ENCODE measurements around the gene CENPM. TPM values are rescaled to one million over a fixed set of nuclear protein-coding genes. Genes with fewer than 3 reads are reported as not detected.

CENPM gene, protein sequence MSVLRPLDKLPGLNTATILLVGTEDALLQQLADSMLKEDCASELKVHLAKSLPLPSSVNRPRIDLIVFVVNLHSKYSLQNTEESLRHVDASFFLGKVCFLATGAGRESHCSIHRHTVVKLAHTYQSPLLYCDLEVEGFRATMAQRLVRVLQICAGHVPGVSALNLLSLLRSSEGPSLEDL
- 8.1 and 15.6 TPM in 2 replicates for polyA plus RNA-seq (2012; rRNA removed)
- polyA plus RNA-seq (2012; cell fraction: cytosol; rRNA removed): 4.9 and 8.5 TPM in 2 replicates
- 12.6 and 17.3 TPM in 2 replicates for polyA plus RNA-seq (2012; cell fraction: nucleus; rRNA removed)

DNA sequence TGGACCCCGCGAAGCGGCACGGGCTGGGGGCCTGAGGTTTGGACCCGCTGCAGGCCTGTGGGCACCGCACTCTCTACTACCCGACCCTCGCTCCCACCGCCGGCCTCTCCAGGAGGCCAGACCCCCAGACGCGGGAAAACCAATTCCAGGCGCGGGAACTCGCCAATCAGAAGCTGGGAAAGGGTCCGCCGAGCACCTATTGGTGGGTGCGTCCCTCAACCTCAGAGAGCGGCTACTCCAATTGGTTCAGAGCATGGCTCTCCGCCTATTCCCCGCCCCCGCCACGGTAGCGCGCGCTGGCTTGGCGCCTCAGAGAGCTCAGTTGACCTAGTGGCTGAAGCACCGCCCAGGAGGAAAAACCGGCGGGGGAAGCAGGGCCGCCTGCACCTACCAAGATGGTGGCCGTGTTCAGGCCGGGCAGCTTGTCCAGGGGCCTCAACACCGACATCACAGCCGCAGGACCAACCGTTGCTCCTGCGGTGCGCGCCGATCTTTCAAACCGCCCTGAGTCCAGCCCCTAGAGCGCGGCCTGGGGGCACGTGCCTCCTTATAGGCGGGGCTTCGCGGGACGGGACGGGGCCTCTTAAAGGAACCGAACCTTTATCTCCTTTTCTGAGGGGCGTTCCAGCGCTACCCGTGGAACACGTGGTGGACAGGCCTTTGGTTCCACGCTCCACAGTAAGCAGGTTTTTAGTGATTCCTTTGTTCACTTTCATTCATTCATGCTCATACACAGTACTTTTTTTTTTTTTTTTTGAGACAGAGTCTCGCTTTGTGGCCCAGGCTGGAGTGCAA, at the start of gene CENPM:
CENPM (minus strand) TSS at position 524 of the 795 bp plus-strand sequence; CDS start at position 448, 76 bp downstream.
- 0% methylated on average over 10 of the region's 56 CpGs for WGBS (ENCODE audit: low lambda C conversion rate)
- Histone ChIP-seq H3K36me3 (replicated peaks in 1 of 2; ENCODE audit: control insufficient read depth in 1 of 2, insufficient read depth in 2 of 2, low read length in 1 of 2) (no peaks in the 10 kb centered on the region), H3F3A (replicated peaks; ENCODE audit: insufficient read depth) (no peaks in the 10 kb centered on the region), H3K9me3 (no peaks in the 10 kb centered on the region), H3K27me3 (ENCODE audit: insufficient read depth) (no peaks in the 10 kb centered on the region), H3K4me1 (ENCODE audit: control insufficient read depth in 1 of 2, insufficient read depth in 2 of 2, low read depth in 1 of 2, low read length in 1 of 2) (peaks cover 0 to 19% of the 10 kb centered on the region in 2 experiments; a peak in 1 of 4 replicates), H4K20me1 (ENCODE audit: insufficient read depth) (no peaks in the 10 kb centered on the region), H3K4me3 (ENCODE audit: low read depth in 2 of 2, low read length in 1 of 2) (peak within 1 kb of the TSS; percentile 63 to 72), H2AFZ (ENCODE audit: low read depth) (peak within 1 kb of the TSS; percentile 85), H3K79me2 (ENCODE audit: insufficient read depth) (peaks cover 6% of the 10 kb centered on the region; the same call in 1 of the 2 replicates), H3K4me2 (peak within 1 kb of the TSS; percentile 90), H3K27ac (ENCODE audit: low read depth in 2 of 2, low read length in 1 of 2) (peak within 1 kb of the TSS; percentile 28 to 56; a peak in 3 of 4 replicates), H3K9ac (peak within 1 kb of the TSS; percentile 69; the same call in 1 of the 2 replicates), H3K9me2 (no peaks in the 10 kb centered on the region)
- POLR2A ChIA-PET: interaction anchor here (1.3 kb wide), 1 partner anchor 258 kb away, joined by 3 read pairs; the partner anchor contains the start of gene SNU13
- peak; percentile 85 for DNase-seq
- TF ChIP-seq, protein P1, sequence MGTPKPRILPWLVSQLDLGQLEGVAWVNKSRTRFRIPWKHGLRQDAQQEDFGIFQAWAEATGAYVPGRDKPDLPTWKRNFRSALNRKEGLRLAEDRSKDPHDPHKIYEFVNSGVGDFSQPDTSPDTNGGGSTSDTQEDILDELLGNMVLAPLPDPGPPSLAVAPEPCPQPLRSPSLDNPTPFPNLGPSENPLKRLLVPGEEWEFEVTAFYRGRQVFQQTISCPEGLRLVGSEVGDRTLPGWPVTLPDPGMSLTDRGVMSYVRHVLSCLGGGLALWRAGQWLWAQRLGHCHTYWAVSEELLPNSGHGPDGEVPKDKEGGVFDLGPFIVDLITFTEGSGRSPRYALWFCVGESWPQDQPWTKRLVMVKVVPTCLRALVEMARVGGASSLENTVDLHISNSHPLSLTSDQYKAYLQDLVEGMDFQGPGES (IDR thresholded peaks at IDR 0.05; ENCODE audit: low read depth, low read length): peak; percentile 38; the same call in 1 of the 2 replicates
- TF ChIP-seq MXI1 (IDR thresholded peaks at IDR 0.05; ENCODE audit: low read depth, low read length) (peak; percentile 58; the same call in 1 of the 2 replicates), USF1 (IDR thresholded peaks at IDR 0.05; ENCODE audit: borderline replicate concordance, low read depth) (peak; percentile 90), PBX3 (IDR thresholded peaks at IDR 0.05) (peak; percentile 80), EP300 (IDR thresholded peaks at IDR 0.05; ENCODE audit: borderline replicate concordance in 1 of 2, low read depth in 1 of 2, low read length in 1 of 2) (no peak), TEAD4 (IDR thresholded peaks at IDR 0.05; ENCODE audit: borderline replicate concordance, insufficient read depth) (no peak), POLR2AphosphoS5 (IDR thresholded peaks at IDR 0.05; ENCODE audit: low read depth, low read length) (0 out of 2 replicates have a peak, but pooled peaks have one; percentile 28), ELF1 (IDR thresholded peaks at IDR 0.05) (no peak), SIN3A (IDR thresholded peaks at IDR 0.05; ENCODE audit: borderline replicate concordance, low read depth, low read length) (peak; percentile 51; the same call in 1 of the 2 replicates), MEF2A (IDR thresholded peaks at IDR 0.05; ENCODE audit: borderline replicate concordance, low read depth) (no peak), TAF1 (IDR thresholded peaks at IDR 0.05; ENCODE audit: borderline replicate concordance, low read depth, low read length) (no peak; the same call in 1 of the 2 replicates)
- TF ChIP-seq, protein P2, sequence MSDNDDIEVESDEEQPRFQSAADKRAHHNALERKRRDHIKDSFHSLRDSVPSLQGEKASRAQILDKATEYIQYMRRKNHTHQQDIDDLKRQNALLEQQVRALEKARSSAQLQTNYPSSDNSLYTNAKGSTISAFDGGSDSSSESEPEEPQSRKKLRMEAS (IDR thresholded peaks at IDR 0.05; ENCODE audit: low read depth): 0 out of 2 replicates have a peak, but pooled peaks have one; percentile 72
- TF ChIP-seq, protein P3, sequence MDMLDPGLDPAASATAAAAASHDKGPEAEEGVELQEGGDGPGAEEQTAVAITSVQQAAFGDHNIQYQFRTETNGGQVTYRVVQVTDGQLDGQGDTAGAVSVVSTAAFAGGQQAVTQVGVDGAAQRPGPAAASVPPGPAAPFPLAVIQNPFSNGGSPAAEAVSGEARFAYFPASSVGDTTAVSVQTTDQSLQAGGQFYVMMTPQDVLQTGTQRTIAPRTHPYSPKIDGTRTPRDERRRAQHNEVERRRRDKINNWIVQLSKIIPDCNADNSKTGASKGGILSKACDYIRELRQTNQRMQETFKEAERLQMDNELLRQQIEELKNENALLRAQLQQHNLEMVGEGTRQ (IDR thresholded peaks at IDR 0.05; ENCODE audit: borderline replicate concordance, low read depth, low read length): peak; percentile 64
- CTCF ChIA-PET: interaction anchor here (1.5 to 2.1 kb wide), 2 partner anchors 144 to 249 kb away, joined by 3 to 17 read pairs; partner anchors contain the start of genes MEI1 and NDUFA6
